Natural killer cell (primary cell): ENCODE measurements around the gene PPME1. TPM values are rescaled to one million over a fixed set of nuclear protein-coding genes. Genes with fewer than 3 reads are reported as not detected.

Experiments used
- ATAC-seq, 3 donors: fragments of 150-1000 bp in 2 of 3; fragments of 200-7000 bp in 1 of 3; cut with Tn5 transposase; 1 replicate in 1 of 3; 2 replicates in 2 of 3; pipeline ENCODE4 v1.10.0; 2021; ENCODE audit warnings: mild to moderate bottlenecking in 2 of 3, moderate library complexity in 2 of 3
- DNase-seq, 2 donors: peaks; one replicate each; pipeline versions ENCODE4 v3.0.0 to v3.0.0-alpha.2; 2013 to 2021; ENCODE audit warnings: mixed read lengths in 1 of 2
- H3K27ac ChIP-seq: one replicate; pipeline ENCODE4 v1.5.1; 2013; ENCODE audit warnings: mild to moderate bottlenecking, low read length
- H3K27me3 ChIP-seq: one replicate; pipeline ENCODE4 v1.6.1; 2013; ENCODE audit warnings: low read length; ENCODE audit not compliant: control insufficient read depth, insufficient read depth
- H3K36me3 ChIP-seq: one replicate; pipeline ENCODE4 v1.6.1; 2013; ENCODE audit warnings: low read length; ENCODE audit not compliant: control insufficient read depth, insufficient read depth
- H3K4me1 ChIP-seq: one replicate; pipeline ENCODE4 v1.6.1; 2013; ENCODE audit warnings: low read length; ENCODE audit not compliant: control insufficient read depth, insufficient read depth
- H3K4me3 ChIP-seq: one replicate; pipeline ENCODE4 v1.5.1; 2013; ENCODE audit warnings: low read length
- H3K9me3 ChIP-seq: one replicate; pipeline ENCODE4 v1.6.1; 2013; ENCODE audit warnings: low read length; ENCODE audit not compliant: control insufficient read depth, insufficient read depth
- H3K27ac Mint-ChIP-seq, 2 donors: one replicate each; pipeline ENCODE4 v1.8.0; 2022; ENCODE audit warnings: mild to moderate bottlenecking in 2 of 2, mixed read lengths in 2 of 2, moderate library complexity in 1 of 2
- H3K27me3 Mint-ChIP-seq, 2 donors: one replicate each; pipeline ENCODE4 v1.8.0; 2022; ENCODE audit warnings: low read depth in 2 of 2, mixed read lengths in 2 of 2
- H3K36me3 Mint-ChIP-seq: one replicate; pipeline ENCODE4 v1.8.0; 2022; ENCODE audit warnings: mixed read lengths
- H3K4me1 Mint-ChIP-seq, 2 donors: one replicate each; pipeline ENCODE4 v1.8.0; 2022; ENCODE audit warnings: mixed read lengths in 2 of 2
- H3K4me3 Mint-ChIP-seq: one replicate; pipeline ENCODE4 v1.8.0; 2022; ENCODE audit warnings: mild to moderate bottlenecking, moderate library complexity, mixed read lengths
- H3K9me3 Mint-ChIP-seq, 2 donors: one replicate each; pipeline ENCODE4 v1.8.0; 2022; ENCODE audit warnings: mixed read lengths in 2 of 2
- WGBS: methylation state at CpG from one replicate; pipeline ENCODE4 v1.1.7; 2013; ENCODE audit warnings: missing lambda C conversion rate; ENCODE audit not compliant: insufficient coverage; 5-methylcytosine and 5-hydroxymethylcytosine counted together
- intact Hi-C: fragments of 100-400 bp; cut with micrococcal nuclease; formaldehyde crosslinking; loops from one replicate; pipeline ENCODE4 v1.14.2; 2022
- total RNA-seq, 4 donors: library from RNA; stranded (reverse); fragments of 120-200 nt in 1 of 4; gene quantifications; one replicate each; pipeline versions ENCODE4 v1.2.3 to v1.2.4, GENCODE V29; 2013 to 2022
- TF ChIP-seq, protein P1 (sequence below): fragments of 200-600 bp; IDR thresholded peaks from one replicate; pipeline ENCODE4 v1.8.0; 2022; ENCODE audit warnings: antibody characterized with exemption

Gene PPME1
- total RNA-seq, 3 donors from 2014 or later (not counting 1 experiment from before 2014, with no cell fraction given): 15.6 to 18.5 (median 16.9) TPM

DNA sequence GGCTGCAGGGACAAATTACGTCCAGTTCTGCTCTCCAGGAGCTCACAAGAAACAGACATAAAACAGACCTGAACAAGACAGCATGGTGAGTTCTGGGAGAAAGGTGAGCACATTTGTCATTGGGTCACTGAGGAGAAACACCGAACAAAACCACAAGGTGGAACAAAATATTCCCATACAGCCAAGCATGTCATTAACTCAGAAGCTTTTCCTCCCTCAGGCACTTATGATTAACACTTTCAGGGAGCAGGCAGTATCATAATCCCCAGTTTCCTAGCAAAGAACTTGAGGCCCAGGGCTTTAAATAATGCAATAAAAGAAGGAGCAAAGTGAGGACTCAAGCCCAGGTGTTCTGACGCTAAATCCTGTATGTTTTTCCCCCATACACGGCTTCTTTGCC, 97.4 kb downstream of the PPME1 start:
- intact Hi-C loops: no loop called here
- Mint-ChIP-seq H3K9me3 (no peaks in the 10 kb centered on the region), H3K4me3 (no peak overlapping the region), H3K36me3 (no peaks in the 10 kb centered on the region), H3K27me3 (peaks cover 12 to 43% of the 10 kb centered on the region in 2 donors), H3K4me1 (peaks cover 0 to 6% of the 10 kb centered on the region in 2 donors), H3K27ac (no peak overlapping the region)
- H3K4me3 ChIP-seq: no peak overlapping the region
- no peaks in the 10 kb centered on the region for H3K9me3 ChIP-seq
- H3K27ac ChIP-seq: no peak overlapping the region
- TF ChIP-seq, protein P1, sequence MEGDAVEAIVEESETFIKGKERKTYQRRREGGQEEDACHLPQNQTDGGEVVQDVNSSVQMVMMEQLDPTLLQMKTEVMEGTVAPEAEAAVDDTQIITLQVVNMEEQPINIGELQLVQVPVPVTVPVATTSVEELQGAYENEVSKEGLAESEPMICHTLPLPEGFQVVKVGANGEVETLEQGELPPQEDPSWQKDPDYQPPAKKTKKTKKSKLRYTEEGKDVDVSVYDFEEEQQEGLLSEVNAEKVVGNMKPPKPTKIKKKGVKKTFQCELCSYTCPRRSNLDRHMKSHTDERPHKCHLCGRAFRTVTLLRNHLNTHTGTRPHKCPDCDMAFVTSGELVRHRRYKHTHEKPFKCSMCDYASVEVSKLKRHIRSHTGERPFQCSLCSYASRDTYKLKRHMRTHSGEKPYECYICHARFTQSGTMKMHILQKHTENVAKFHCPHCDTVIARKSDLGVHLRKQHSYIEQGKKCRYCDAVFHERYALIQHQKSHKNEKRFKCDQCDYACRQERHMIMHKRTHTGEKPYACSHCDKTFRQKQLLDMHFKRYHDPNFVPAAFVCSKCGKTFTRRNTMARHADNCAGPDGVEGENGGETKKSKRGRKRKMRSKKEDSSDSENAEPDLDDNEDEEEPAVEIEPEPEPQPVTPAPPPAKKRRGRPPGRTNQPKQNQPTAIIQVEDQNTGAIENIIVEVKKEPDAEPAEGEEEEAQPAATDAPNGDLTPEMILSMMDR: no peak
- no peaks in the 10 kb centered on the region for H3K4me1 ChIP-seq
- ATAC-seq (no peak), DNase-seq (no peak)
- H3K27me3 ChIP-seq: no peaks in the 10 kb centered on the region
- WGBS: 86% methylated on average over 4 of the region's 4 CpGs
- H3K36me3 ChIP-seq: no peaks in the 10 kb centered on the region

DNA sequence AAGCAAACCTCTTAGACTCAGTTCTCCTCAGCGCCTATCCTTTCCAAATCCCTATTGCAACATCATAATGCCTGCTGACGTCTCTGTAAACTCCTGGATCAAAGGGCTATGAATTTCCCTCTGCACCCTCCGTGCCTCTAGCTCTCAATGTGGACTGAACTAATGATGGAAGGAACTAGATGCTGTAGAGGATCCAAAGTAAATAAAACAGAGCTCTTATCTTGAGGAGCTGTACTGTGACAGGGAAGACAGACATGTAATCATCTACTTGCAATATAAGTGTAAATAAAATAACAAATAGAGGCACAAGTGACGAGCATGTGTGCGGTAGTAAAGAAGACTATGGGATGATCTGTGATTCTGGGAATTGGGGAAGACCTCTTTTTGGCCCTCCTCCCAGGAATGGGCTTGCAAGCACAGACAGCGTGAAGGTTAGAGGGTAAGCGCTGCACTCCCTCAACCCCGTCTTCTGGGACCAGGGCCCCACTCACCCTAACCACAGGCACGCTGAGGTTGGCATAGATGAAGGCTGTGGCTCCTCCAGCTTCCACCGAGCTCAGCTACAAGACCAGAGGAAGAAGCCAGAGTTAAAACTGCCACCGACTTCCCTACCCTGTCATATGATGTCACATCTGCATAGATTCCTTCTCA, 98.2 kb downstream of the PPME1 start:
- peak in 1 of 2 donors; percentile 45 for DNase-seq
- Mint-ChIP-seq H3K4me3 (no peak overlapping the region), H3K36me3 (no peaks in the 10 kb centered on the region), H3K4me1 (peaks cover 0 to 6% of the 10 kb centered on the region in 2 donors), H3K27me3 (peaks cover 12 to 43% of the 10 kb centered on the region in 2 donors), H3K27ac (no peak overlapping the region), H3K9me3 (no peaks in the 10 kb centered on the region)
- peak in 1 of 3 donors; percentile 49 for ATAC-seq
- Histone ChIP-seq H3K36me3 (no peaks in the 10 kb centered on the region), H3K27ac (no peak overlapping the region), H3K27me3 (no peaks in the 10 kb centered on the region), H3K4me1 (no peaks in the 10 kb centered on the region), H3K4me3 (no peak overlapping the region), H3K9me3 (no peaks in the 10 kb centered on the region)
- TF ChIP-seq, protein P1: no peak
- intact Hi-C loops: no loop called here
- WGBS: 40% methylated on average over 11 of the region's 11 CpGs

DNA sequence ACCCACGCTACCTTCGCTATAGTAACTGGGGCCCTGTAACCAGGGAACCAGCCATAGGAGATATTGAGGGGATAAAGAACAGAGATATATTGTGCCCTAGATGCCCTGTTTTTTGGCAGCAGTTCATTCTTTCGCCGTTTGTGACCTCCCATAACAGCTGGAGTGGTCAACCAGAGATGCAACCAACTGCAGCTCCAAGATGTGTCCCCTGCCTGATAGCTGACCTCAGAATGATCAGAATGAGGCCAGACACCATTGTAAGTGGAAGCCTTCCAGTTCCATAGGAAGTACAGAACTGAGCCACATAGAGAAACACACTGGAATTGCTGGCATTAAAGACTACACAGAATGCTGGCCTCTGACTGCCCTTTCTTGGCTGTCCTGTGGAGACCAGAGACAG, 101.2 kb downstream of the PPME1 start:
- Mint-ChIP-seq H3K4me1 (peaks cover 0 to 6% of the 10 kb centered on the region in 2 donors), H3K4me3 (no peak overlapping the region), H3K27me3 (peaks cover 14 to 59% of the 10 kb centered on the region in 2 donors), H3K36me3 (no peaks in the 10 kb centered on the region), H3K9me3 (no peaks in the 10 kb centered on the region), H3K27ac (no peak overlapping the region)
- ATAC-seq: no peak
- WGBS: 93% methylated on average over 4 of the region's 4 CpGs
- DNase-seq: no peak
- Histone ChIP-seq H3K4me1 (no peaks in the 10 kb centered on the region), H3K27me3 (no peaks in the 10 kb centered on the region), H3K36me3 (no peaks in the 10 kb centered on the region), H3K4me3 (no peak overlapping the region), H3K9me3 (no peaks in the 10 kb centered on the region), H3K27ac (no peak overlapping the region)
- TF ChIP-seq, protein P1: no peak
- intact Hi-C loops: no loop called here

DNA sequence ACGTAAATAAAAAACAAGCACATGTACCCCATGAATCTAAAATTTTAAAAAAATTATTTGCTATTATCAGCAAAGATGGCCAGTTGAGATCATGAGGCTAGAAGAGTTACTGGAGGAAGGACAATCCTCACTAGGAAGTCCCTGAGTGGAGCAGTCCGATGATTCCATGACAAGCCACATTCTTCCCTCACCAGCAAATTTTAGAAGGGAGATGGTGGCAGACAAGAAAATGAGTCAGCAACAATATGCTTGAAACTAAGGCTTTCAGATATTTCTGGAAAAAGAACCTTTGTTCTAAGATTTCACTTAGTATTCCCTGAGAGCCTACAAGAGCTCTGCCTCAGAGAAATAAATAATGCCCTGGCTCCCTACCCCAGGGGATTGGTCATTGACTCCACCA, 105.5 kb downstream of the PPME1 start:
- TF ChIP-seq, protein P1: no peak
- peaks cover 13 to 51% of the 10 kb centered on the region in 2 donors for H3K27me3 Mint-ChIP-seq
- WGBS: 100% methylated on average over 1 of the region's 2 CpGs
- no peak overlapping the region for H3K4me3 ChIP-seq
- H3K27ac ChIP-seq: no peak overlapping the region
- H3K27me3 ChIP-seq: no peaks in the 10 kb centered on the region
- H3K9me3 ChIP-seq: no peaks in the 10 kb centered on the region
- ATAC-seq (no peak), DNase-seq (no peak)
- H3K27ac Mint-ChIP-seq: no peak overlapping the region
- H3K9me3 Mint-ChIP-seq: no peaks in the 10 kb centered on the region
- intact Hi-C loops: no loop called here
- no peaks in the 10 kb centered on the region for H3K4me1 ChIP-seq
- no peaks in the 10 kb centered on the region for H3K4me1 Mint-ChIP-seq
- no peak overlapping the region for H3K4me3 Mint-ChIP-seq
- no peaks in the 10 kb centered on the region for H3K36me3 ChIP-seq
- no peaks in the 10 kb centered on the region for H3K36me3 Mint-ChIP-seq
